A673 (cell line): ENCODE measurements around the gene ARHGAP4.

ENCODE experiments used
- CTCF ChIP-seq: fragments of 300-800, 200-600 bp; sonication (generic); conservative IDR thresholded peaks from 2 replicates; pipeline ENCODE4 v1.5.1; 2017; ENCODE audit warnings: low read depth, mild to moderate bottlenecking, antibody characterized with exemption, low read length, moderate library complexity, mixed read lengths
- EZH2 ChIP-seq: fragments of 200-600 bp; sonication (generic); IDR thresholded peaks from 2 replicates; pipeline ENCODE4 v1.6.1; 2017; ENCODE audit warnings: borderline replicate concordance, low read depth, mild to moderate bottlenecking, mixed read lengths, antibody characterized with exemption, low read length; ENCODE audit not compliant: poor library complexity, severe bottlenecking

DNA sequence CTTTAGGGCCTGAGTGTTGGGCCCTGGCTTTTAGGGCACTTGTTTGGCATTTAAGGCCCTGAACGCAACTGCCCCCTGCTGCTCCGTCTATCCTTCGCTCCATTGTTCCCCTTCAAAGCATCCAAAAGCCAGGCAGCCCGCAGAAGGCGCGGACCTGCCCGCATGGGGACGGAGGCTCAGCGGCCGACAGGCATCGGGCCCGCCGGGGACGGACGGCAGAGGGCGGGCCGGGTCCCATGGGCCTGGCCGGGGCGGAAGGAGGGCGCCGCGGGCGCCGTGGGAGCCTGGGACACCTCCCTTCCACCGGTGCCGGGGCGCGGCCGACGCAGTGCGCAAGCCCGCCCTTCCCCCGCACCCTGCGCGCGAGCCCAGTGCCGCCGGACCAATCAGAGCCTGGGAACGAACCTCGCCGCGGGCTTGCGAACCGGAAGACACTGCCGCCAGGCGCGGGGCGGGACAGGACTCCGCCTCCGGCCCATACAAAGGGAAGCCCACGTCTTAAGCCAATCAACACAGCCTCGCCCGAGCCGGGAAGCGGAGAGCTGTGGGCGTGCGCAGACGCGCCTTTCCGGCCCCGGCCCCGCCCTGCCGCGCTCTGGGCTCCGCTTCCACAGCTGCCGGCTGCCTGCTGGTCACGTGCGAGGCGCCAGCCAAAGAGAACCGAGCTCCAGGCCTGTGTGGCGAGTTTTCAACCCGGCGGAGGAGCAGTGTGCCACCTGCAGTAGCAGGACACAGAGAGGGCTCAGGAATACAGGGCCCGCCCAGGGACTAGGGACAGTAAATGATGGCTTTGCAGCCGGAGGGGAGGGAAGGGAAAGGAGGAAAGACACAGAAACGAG, 2.1 kb upstream of the ARHGAP4 start:
- no peak for TF ChIP-seq CTCF
- no peak for TF ChIP-seq EZH2
